Neural cell (in vitro differentiated cells): ENCODE measurements around the gene FNDC3B. TPM values are rescaled to one million over a fixed set of nuclear protein-coding genes. Genes with fewer than 3 reads are reported as not detected.

Source experiments
- H2AFZ ChIP-seq: fragments of 200-600, 300-800 bp; sonication (generic), shearing (Covaris generic); 2 replicates; pipeline ENCODE4 v1.6.0; 2014; ENCODE audit warnings: low read depth, mild to moderate bottlenecking, antibody characterized with exemption, low read length, moderate library complexity
- H3F3A ChIP-seq: fragments of 200-600 bp; shearing (Covaris generic); 2 replicates; pipeline ENCODE4 v1.6.1; 2016; ENCODE audit warnings: mild to moderate bottlenecking, moderate library complexity, mixed read lengths, antibody characterized with exemption, low read length; ENCODE audit not compliant: insufficient read depth, poor library complexity, severe bottlenecking
- H3K27ac ChIP-seq: fragments of 200-600, 300-800 bp; sonication (generic), shearing (Covaris generic); 2 replicates; pipeline ENCODE4 v1.5.1; 2014; ENCODE audit warnings: mild to moderate bottlenecking, low read length, moderate library complexity
- H3K27me3 ChIP-seq: fragments of 300-800, 200-600 bp; sonication (generic), shearing (Covaris generic); 2 replicates; pipeline ENCODE4 v1.6.0; 2014; ENCODE audit warnings: mild to moderate bottlenecking, low read depth, low read length, moderate library complexity; ENCODE audit not compliant: insufficient read depth
- H3K36me3 ChIP-seq: fragments of 300-800, 200-600 bp; sonication (generic), shearing (Covaris generic); 2 replicates; pipeline ENCODE4 v1.5.1; 2014; ENCODE audit warnings: mild to moderate bottlenecking, antibody characterized with exemption, low read length, moderate library complexity; ENCODE audit not compliant: insufficient read depth
- H3K4me2 ChIP-seq: fragments of 300-800, 200-600 bp; sonication (generic), shearing (Covaris generic); 2 replicates; pipeline ENCODE4 v1.6.0; 2014; ENCODE audit warnings: mild to moderate bottlenecking, low read length
- H3K4me3 ChIP-seq: fragments of 300-800, 200-600 bp; sonication (generic), shearing (Covaris generic); 2 replicates; pipeline ENCODE4 v1.5.1; 2014; ENCODE audit warnings: mild to moderate bottlenecking, low read length, moderate library complexity
- H3K79me2 ChIP-seq: fragments of 200-600 bp; shearing (Covaris generic); replicated peaks from 2 replicates; pipeline ENCODE4 v1.6.0; 2014; ENCODE audit warnings: mild to moderate bottlenecking, low read length, moderate library complexity; ENCODE audit not compliant: insufficient read depth
- H3K9ac ChIP-seq: fragments of 300-800, 200-600 bp; sonication (generic), shearing (Covaris generic); 2 replicates; pipeline ENCODE4 v1.6.1; 2016; ENCODE audit warnings: mild to moderate bottlenecking, low read length, mixed read lengths
- H3K9me2 ChIP-seq: fragments of 200-600 bp; shearing (Covaris generic); 2 replicates; pipeline ENCODE4 v1.6.1; 2016; ENCODE audit warnings: mild to moderate bottlenecking, low read length, mixed read lengths; ENCODE audit not compliant: insufficient read depth
- H3K9me3 ChIP-seq: fragments of 200-600, 300-800 bp; sonication (generic), shearing (Covaris generic); 2 replicates; pipeline ENCODE4 v1.6.1; 2016; ENCODE audit warnings: mild to moderate bottlenecking, mixed run types, low read length, moderate library complexity, mixed read lengths
- H4K20me1 ChIP-seq: fragments of 200-600 bp; shearing (Covaris generic); 2 replicates; pipeline ENCODE4 v1.6.1; 2016; ENCODE audit warnings: mild to moderate bottlenecking, mixed run types; ENCODE audit not compliant: insufficient read depth
- EP300 ChIP-seq: fragments of 450-650 bp; conservative IDR thresholded peaks from 2 replicates; pipeline ENCODE4 v1.6.1; 2014; ENCODE audit warnings: antibody characterized with exemption, mild to moderate bottlenecking, moderate library complexity; ENCODE audit not compliant: poor library complexity, severe bottlenecking
- EZH2 ChIP-seq: fragments of 200-600, 300-800 bp; shearing (Covaris generic), sonication (generic); IDR thresholded peaks from 2 replicates; pipeline ENCODE4 v1.6.1; 2014; ENCODE audit warnings: antibody characterized with exemption, low read length, borderline replicate concordance, mild to moderate bottlenecking; ENCODE audit not compliant: insufficient read depth, poor library complexity, severe bottlenecking
- MXI1 ChIP-seq: fragments of 450-650 bp; conservative IDR thresholded peaks from 2 replicates; pipeline ENCODE4 v1.6.1; 2014; ENCODE audit warnings: antibody characterized with exemption, mild to moderate bottlenecking; ENCODE audit not compliant: poor library complexity, severe bottlenecking
- POLR2AphosphoS5 ChIP-seq: IDR thresholded peaks from 2 replicates; pipeline ENCODE4 v1.6.1; 2012
- RAD21 ChIP-seq: fragments of 450-650 bp; conservative IDR thresholded peaks from 2 replicates; pipeline ENCODE4 v1.6.1; 2014; ENCODE audit warnings: antibody characterized with exemption, mild to moderate bottlenecking, moderate library complexity
- SMC3 ChIP-seq: fragments of 450-650 bp; conservative IDR thresholded peaks from 2 replicates; pipeline ENCODE4 v1.6.1; 2014; ENCODE audit warnings: antibody characterized with exemption, mild to moderate bottlenecking, moderate library complexity; ENCODE audit not compliant: poor library complexity
- TAF1 ChIP-seq: IDR thresholded peaks from 2 replicates; pipeline ENCODE4 v1.6.1; 2012; ENCODE audit warnings: low read depth
- polyA plus RNA-seq: library from polyadenylated mRNA; depleted of rRNA; stranded (reverse); fragments of >200 nt; gene quantifications from 2 replicates; pipeline ENCODE4 v1.2.3, GENCODE V29; 2014
- TF ChIP-seq, protein P1 (sequence below): fragments of 450-650 bp; IDR thresholded peaks from 2 replicates; pipeline ENCODE4 v1.5.1; 2014; ENCODE audit warnings: antibody characterized with exemption, mild to moderate bottlenecking, moderate library complexity; ENCODE audit not compliant: poor library complexity, severe bottlenecking
- TF ChIP-seq, protein P2 (sequence below): IDR thresholded peaks from 2 replicates; pipeline ENCODE4 v1.6.1; 2012; ENCODE audit warnings: borderline replicate concordance

The FNDC3B gene
- polyA plus RNA-seq, 1 donor from 2014 or later, result 4.9 TPM

DNA sequence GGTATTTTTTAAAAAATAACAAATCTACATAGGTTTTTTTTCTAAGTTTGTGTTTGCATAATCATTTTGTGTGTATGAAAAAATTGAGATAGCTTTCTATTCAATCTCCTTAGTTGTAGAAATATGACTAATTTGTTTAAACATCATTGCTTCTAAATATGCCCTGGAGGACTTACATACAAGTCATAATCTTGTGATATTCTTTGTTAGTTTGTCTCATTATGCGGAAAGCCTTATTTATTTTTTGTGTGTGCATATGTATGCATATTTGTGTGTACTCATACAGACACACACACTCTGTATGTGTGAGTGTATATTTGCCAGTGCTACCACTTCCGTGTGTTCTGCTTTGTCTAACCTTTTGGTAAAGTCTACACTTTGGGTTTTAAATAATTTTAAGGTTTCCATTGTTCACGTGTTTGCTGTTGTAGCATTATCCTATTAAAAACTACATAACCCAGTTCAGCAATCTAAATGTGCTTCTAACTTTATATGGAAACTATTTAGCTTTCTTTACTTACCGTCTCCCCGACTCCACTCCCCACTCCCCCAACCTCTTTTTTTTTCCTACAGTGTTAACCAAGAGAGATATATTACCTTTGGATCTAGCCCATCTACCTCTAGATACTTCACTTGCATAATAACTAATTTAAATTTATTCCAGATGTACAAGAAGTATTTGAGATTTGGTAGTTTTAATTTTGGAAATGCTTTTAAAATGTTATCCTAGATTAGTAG, 111.7 kb downstream of the FNDC3B start:
- Histone ChIP-seq H2AFZ (no peak overlapping the region), H3K9ac (no peak overlapping the region), H3K27me3 (no peaks in the 10 kb centered on the region), H3F3A (no peaks in the 10 kb centered on the region), H3K27ac (no peak overlapping the region), H3K9me2 (no peaks in the 10 kb centered on the region), H3K4me2 (no peak overlapping the region), H4K20me1 (no peaks in the 10 kb centered on the region), H3K36me3 (no peaks in the 10 kb centered on the region), H3K79me2 (peaks cover 9% of the 10 kb centered on the region), H3K4me3 (no peak overlapping the region), H3K9me3 (no peaks in the 10 kb centered on the region)
- TF ChIP-seq SMC3 (no peak), EP300 (no peak), TAF1 (no peak), MXI1 (no peak), RAD21 (no peak), POLR2AphosphoS5 (no peak), EZH2 (no peak)
- TF ChIP-seq, protein P1, sequence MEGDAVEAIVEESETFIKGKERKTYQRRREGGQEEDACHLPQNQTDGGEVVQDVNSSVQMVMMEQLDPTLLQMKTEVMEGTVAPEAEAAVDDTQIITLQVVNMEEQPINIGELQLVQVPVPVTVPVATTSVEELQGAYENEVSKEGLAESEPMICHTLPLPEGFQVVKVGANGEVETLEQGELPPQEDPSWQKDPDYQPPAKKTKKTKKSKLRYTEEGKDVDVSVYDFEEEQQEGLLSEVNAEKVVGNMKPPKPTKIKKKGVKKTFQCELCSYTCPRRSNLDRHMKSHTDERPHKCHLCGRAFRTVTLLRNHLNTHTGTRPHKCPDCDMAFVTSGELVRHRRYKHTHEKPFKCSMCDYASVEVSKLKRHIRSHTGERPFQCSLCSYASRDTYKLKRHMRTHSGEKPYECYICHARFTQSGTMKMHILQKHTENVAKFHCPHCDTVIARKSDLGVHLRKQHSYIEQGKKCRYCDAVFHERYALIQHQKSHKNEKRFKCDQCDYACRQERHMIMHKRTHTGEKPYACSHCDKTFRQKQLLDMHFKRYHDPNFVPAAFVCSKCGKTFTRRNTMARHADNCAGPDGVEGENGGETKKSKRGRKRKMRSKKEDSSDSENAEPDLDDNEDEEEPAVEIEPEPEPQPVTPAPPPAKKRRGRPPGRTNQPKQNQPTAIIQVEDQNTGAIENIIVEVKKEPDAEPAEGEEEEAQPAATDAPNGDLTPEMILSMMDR, result no peak
- TF ChIP-seq, protein P2, sequence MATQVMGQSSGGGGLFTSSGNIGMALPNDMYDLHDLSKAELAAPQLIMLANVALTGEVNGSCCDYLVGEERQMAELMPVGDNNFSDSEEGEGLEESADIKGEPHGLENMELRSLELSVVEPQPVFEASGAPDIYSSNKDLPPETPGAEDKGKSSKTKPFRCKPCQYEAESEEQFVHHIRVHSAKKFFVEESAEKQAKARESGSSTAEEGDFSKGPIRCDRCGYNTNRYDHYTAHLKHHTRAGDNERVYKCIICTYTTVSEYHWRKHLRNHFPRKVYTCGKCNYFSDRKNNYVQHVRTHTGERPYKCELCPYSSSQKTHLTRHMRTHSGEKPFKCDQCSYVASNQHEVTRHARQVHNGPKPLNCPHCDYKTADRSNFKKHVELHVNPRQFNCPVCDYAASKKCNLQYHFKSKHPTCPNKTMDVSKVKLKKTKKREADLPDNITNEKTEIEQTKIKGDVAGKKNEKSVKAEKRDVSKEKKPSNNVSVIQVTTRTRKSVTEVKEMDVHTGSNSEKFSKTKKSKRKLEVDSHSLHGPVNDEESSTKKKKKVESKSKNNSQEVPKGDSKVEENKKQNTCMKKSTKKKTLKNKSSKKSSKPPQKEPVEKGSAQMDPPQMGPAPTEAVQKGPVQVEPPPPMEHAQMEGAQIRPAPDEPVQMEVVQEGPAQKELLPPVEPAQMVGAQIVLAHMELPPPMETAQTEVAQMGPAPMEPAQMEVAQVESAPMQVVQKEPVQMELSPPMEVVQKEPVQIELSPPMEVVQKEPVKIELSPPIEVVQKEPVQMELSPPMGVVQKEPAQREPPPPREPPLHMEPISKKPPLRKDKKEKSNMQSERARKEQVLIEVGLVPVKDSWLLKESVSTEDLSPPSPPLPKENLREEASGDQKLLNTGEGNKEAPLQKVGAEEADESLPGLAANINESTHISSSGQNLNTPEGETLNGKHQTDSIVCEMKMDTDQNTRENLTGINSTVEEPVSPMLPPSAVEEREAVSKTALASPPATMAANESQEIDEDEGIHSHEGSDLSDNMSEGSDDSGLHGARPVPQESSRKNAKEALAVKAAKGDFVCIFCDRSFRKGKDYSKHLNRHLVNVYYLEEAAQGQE, result no peak

DNA sequence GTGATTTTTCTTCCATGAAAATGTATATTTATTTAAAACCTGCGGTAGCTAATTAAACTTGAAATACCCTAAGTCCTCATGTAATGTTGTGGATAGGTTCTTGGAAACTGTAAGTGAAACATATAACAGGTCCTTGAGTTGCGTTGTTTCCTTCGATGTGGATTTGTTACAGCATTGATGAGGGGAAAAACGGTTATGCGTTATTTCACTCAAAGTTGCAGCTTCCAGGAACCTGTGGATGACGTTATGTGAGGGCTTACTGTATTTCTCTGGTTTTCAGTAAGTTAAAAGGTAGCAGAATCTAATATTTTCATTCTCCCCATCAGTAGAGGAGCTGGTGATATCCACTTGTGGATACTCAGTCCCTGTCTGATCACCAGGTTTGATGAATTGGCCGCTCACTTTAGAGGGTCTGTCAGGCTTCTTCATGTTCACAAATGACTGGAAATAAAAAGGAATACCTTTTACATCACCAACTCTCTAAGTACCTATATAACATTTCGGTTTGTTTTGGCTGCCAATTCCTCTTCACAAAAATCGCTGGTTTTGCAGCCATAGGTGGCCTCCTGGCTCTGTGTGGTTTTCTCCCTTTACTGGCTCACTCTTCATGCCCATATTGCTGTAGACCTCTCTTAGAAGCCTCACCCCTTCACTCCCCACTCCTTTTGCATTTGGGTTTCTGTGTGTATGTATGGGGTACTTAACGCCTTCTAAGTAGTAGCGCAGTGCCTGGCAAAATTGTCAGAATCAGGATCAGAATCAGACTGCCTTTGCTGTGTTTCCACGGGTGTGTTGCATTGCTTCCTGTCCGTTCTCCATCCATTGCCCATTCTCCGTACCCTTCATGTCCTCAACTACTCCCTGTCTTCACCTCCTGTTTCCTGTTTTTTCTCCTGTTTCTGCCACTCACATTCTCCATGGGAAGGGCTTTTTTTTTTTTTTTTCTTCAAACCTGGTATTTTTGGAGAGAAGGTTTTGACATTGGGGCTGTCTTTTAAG, 112.6 kb downstream of the FNDC3B start:
- no peak overlapping the region for H2AFZ ChIP-seq
- no peak overlapping the region for H3K9ac ChIP-seq
- H3K9me2 ChIP-seq, result no peaks in the 10 kb centered on the region
- no peak overlapping the region for H3K4me3 ChIP-seq
- peaks cover 9% of the 10 kb centered on the region for H3K79me2 ChIP-seq
- H3K4me2 ChIP-seq, result no peak overlapping the region
- TF ChIP-seq, protein P2, result no peak
- TF ChIP-seq SMC3, result no peak
- TF ChIP-seq MXI1, result no peak
- no peak for TF ChIP-seq EZH2
- TF ChIP-seq, protein P1, result no peak
- no peak for TF ChIP-seq EP300
- no peak for TF ChIP-seq TAF1
- no peak for TF ChIP-seq RAD21
- no peak for TF ChIP-seq POLR2AphosphoS5
- no peaks in the 10 kb centered on the region for H3K36me3 ChIP-seq
- H3F3A ChIP-seq, result no peaks in the 10 kb centered on the region
- no peaks in the 10 kb centered on the region for H3K27me3 ChIP-seq
- H4K20me1 ChIP-seq, result no peaks in the 10 kb centered on the region
- H3K9me3 ChIP-seq, result no peaks in the 10 kb centered on the region
- H3K27ac ChIP-seq, result no peak overlapping the region
